NCI-H187 (cell line): Measurements from ENCODE around the gene MBD3L1.

Experiments
- DNase-seq, 2 experiments: peaks; one replicate each; lab custom pipeline; 2025; lab: John Stamatoyannopoulos, UW

Gene MBD3L1

DNA sequence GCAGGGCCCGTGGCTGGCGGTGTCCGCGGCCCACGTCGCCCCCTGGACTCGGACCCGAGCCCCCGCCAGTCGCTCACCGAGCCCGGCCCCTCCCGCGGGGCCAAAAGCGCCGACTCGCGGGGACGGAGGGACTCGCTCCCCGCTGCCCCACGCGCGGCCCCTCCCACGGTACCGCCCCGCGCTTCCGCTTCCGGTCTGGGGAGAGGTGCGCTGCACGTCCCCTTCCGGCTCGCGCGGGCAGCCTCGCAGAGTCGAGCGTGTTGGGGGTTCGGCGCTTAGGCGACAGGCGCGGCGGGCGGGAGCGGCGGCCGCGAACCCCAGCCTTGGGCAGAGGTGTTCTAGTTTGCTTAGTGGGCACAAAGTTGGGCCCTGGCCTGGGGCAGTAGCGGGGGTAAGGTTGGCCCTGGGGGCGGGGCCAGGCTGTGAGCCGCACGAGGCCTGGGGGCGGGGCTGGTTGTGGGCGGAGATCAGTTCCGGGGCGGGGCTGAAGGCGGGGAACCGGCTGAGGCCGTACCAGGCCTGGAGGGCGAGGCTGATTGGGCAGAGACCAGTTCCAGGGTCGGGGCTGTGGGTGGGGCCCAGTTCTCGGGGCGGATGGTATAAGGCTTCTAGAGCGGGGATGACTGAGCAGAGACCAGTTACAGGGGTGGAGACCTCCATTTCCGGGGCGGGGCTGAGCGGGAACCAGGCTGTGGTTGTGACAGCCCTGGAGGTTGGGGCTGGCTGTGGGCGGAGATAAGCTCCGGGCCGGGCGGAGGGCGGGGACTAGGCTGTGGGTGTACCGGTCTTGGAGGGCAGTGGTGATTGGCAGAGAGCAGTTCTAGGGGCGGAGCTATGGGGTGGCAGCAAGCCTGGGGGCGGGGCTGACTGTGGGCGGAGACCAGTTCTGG, at the start of gene MBD3L1, which contains the start of gene ZNF558:
MBD3L1 (plus strand) TSS at position 246 of the 890 bp plus-strand sequence. CDS start 10,302 bp downstream, outside the sequence.
ZNF558 (minus strand) TSS at position 173 of the 890 bp plus-strand sequence. CDS start 9,645 bp downstream, outside the sequence.
- DNase-seq, result peak; percentile 94 to 95

DNA sequence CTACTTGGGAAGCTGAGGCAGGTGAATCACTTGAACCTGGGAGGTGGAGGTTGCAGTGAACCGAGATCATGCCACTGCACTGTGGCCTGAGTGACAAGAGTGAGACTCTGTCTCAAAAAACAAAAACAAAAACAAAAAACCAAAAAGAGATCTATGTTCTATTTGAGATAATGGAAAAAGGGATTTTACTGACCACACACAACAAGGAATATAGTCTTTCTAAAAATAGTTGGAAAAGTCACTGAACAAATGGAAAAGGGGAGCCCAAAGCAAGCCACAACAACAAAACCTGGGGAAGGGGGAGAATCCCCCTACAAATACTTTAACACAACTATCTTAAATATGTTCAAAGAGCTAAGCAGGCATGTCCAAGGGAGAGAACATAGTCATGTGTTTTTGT, 37.4 kb upstream of the MBD3L1 start:
- no peak for DNase-seq

DNA sequence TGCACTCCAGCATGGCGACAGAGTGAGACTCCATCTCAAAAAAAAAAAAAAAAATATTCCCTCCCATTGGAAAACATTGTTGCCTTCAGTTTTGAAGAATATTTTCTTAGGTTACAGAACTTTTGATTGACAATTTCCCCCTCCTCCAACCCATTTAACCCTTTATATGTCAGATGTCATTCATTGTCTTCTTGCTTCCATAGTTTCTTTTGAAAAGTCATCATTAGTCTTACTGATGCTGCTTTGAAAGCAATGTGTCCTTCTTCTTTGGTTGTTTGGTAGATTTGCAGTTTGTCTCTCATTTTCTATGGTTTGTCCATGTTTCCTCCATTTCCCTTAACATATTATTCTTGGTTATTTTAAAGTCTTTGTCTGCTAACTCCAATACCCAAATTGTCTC, 25.5 kb upstream of the MBD3L1 start:
- no peak for DNase-seq

DNA sequence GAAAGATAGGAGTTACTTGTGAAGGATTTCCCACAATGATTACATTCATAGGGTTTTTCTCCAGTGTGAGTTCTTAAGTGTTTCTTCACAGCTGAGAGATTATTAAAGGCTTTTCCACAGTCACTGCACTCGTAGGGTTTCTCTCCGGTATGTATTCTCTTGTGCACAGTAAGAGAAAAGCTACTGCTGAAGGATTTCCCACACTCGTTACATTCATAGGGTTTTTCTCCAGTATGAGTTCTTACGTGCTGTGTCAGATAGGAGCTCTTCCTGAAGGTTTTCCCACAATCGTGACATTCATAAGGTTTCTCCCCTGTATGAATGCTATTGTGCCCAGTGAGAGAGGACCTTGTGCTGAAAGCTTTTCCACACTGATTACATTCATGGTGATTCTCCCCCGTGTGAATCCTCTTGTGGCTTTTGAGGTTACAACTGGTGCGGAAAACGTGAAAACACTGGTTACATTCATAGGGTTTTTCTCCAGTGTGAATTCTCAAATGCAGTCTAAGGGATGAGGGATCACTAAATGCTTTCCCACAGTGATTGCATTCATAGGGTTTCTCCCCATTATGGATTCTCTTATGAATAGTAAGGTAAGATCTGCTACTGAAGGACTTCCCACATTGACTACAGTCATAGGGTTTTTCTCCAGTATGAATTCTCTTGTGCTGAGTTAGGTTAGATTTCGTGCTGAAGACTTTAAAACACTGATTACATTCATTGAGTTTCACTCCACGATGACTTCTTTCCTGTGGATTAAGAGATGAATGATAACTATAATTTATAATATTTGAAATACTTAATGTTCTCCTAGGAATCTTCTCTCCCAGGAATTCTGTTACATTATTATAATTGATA, 20.6 kb upstream of the MBD3L1 start:
- no peak for DNase-seq

DNA sequence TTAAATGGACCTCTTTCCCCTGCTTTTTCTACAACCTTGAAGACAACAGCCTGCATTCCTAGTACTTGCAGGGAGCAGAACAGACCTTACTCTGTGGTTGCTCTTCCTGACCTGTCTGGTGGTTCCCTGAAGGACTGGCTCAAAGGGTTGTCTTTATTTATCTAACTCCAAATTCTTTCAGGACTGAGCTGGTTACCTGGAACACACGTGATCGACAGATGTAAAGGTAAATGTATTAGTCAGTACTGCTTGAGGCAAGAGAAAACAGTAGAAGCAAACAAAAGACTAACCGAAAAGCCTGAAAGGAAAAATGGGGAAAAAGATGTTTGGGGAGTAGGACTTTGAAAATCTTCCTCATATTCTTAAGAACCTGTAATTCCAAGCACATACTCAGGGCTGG, 18.0 kb upstream of the MBD3L1 start:
- no peak for DNase-seq

DNA sequence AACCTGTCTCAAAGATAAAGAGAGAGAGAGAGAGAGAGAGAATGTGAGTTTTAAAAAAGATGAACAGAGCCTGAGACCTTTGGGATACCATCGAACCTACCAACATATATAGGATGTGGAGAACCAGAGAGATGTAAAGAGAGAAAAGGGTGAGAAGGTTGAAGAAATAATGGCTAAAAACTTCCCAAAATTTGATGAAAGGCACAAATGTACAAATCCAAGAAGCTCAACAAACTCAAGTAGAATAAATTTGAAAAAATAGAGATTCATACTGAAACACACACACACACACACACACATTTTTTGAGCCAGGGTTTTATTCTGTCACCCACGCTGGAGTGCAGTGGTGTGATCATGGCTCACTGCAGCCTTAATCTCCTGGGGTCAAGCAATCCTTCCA, 16.4 kb upstream of the MBD3L1 start:
- no peak for DNase-seq

DNA sequence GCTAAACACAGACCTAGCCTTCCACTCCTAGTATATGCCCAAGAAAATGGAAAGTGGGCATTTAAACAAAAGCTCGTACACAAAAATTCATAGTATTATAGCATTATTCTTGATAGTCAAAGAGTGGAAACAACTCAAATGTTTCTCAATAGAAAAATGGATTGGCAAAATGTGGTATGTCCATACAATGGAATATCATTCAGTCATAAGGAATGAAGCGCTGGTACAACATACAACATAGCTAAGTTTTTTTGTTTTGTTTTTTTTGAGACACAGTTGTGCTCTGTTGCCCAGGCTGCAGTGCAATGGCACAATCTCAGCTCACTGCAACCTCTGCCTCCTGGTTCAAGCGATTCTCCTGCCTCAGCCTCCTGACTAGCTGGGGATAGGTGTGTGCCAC, 11.9 kb upstream of the MBD3L1 start:
- no peak for DNase-seq

DNA sequence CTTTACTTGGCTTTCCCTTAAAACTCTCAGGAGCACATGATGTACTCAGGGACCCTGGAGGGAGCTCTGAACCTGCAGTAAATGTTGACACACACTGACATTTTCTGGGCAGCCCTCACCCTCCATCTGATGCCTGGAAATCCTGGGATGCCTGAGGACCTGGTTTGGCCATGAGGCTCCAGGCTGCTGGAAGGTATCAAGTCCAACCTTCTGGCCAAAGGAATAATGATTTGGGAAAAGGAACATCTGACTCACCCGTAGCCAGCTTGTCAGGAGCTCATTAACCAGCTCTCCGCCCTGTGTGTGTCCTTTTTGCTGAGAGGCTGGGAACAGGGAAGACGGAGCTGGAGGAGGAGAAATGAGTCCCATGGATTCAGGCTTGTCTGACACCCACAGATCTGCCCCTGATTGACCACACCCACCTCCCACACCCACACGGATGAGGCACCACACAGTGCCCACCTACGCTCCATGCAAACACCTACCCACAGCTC, 10.4 kb upstream of the MBD3L1 start:
- no peak for DNase-seq

DNA sequence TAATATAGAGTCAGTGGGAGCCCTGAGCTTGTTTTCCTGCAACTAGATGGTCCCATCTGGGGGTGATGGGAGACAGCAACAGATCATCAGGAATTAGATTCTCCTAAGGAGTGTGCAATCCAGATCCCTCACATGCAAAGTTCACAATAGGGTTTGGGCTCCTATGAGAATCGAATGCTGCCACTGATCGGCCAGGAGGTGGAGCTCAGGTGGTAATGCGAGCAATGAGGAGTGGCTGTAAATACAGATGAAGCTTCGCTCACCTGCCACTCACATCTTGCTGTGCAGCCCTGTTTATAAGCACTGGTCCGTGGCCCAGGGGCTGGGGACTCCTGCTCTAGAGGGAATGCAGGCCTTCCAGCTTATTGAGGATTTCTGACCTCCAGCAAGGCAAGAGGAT, 5.8 kb upstream of the MBD3L1 start:
- DNase-seq, result no peak

DNA sequence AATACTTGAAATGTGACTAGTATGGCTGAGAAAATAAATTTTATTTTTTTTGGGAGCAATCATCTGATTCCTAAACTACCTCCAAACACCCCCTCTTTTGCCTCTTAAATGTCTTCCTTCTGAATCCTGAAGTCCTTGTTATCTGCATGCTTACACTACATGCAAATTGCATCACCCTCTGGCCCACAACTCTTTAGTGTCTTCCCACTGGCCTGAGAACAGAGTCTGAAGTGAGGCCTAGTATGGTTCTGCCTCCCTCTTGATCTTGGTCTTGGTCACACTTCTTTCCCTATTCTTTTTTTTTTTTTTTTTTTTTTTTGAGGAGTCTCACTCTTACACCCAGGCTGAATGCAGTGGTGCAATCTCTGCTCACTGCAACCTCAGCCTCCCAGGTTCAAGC, 4.9 kb upstream of the MBD3L1 start:
- no peak for DNase-seq

DNA sequence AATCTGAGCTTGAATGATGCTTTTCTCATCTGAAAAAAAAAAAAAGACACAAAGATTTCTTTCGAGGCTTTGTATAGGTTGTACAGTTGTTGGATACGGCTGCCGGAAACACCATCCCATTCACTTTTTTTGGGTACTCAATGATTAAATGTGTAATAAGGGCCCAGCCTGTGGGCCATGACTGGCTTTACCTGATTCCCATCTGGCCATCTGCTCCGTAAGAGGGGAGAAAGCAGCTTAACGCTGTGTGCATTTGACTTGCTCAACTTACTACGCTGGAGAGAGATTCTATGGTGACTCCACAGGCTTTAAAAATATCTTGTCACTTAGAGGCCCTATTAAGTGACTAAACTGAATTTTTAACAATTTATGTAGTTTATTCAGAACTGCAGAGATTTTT, 804 bp upstream of the MBD3L1 start:
- no peak for DNase-seq

DNA sequence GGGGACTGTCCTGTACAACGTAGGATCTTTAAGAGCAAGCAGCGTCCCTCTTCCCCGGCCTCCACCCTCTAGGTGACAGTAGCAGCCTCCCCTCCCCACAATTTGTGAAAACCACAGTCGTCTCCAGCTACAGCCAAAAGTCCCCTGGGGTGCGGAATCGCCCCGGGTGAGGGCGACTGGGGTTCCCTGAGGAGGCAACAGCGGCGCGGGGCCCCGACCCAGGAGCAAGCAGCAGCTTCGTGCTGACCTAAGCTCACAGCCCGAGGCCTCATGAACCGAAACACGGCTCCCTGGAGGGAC, 395 bp upstream of the MBD3L1 start:
- DNase-seq, result no peak

DNA sequence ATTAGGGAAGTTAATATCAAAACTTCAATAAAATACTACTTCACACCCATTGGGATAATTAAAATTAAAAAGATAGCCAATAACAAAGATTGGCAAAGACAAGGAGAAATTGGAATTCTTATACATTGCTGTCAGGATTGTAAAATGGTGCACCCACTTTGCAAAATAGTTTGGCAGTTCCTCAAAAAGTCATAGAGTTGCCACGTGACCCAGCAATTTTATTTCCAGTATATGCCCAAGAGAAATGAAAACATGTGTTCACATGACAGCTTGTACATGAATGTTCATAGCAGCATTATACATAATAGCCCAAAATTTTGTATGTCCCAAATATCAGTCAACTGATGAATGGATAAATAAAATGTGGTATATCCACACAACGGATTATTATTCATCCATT, 3.3 kb downstream of the MBD3L1 start:
- no peak for DNase-seq

DNA sequence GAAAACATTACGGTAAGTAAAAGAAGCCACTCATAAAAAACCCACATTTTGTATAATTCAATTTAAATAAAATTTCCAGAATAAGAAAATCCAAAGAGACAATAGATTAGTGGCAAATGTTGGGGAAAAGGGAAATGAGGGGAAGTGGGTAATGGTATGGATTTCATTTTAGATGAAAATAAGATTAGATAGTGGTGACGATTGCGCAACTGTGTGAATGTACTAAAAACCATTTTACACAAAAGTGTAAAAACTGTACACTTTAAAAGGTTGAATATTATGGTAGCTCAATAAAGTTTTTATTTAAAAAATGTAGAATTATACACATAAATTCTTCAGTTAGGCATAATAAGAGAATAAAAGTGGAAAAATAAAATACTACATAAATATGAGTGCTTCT, 3.7 kb downstream of the MBD3L1 start:
- DNase-seq, result no peak

DNA sequence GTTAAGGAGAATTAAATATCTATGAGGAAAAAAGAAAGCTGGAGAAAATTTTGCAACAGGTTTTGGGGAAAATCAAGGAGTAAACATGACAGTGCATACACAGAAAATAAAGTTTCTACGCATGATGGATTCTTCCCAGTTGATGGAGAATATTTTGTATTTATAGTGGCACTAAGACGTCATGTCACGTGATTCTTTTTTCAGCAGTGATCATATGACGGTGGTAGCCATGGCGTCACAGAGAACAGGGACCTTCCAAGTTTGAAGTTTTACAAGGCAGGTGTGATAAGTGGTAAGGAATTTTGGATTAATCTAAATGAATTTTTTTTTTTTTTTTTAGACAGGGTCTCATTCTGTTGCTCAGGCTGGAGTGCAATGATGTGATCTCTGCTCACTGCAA, 8.5 kb downstream of the MBD3L1 start:
- DNase-seq, result no peak

DNA sequence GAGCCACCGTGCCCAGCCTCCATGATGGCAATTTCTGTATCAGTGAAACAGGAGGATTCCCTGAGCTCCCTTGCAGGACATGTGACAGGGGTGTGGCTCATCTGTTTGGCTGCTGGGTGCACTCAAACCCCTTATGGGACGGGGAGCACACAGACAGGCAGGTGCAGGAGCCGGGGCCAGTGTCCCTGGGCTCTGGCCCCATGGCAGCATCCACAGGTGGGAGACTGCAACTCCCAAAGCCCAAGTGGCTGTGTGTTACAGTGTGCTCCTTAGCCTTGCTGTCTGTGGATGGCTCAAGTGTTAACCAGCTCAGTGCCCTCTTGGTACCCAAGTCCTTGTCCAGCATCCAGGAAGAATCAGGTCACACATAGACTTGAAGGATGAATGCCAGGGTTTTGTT, 14.6 kb downstream of the MBD3L1 start:
- DNase-seq, result no peak

DNA sequence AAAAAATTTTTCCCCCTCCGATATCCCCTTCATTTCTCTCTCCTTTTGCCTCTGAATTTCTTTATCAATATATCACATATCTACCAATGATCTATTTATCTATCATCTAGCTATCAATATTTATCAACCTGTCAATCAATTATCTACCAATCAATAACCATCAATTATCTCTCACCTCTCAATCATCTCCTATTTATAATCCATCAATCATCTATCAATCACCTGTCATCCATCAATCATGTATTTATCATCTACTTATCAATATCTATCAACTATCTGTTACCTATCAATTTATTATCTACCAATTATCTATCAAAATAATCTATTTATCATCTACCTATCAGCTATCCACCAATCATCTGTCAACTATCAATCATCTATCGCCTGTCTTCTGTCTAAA, 17.1 kb downstream of the MBD3L1 start:
- DNase-seq, result no peak

DNA sequence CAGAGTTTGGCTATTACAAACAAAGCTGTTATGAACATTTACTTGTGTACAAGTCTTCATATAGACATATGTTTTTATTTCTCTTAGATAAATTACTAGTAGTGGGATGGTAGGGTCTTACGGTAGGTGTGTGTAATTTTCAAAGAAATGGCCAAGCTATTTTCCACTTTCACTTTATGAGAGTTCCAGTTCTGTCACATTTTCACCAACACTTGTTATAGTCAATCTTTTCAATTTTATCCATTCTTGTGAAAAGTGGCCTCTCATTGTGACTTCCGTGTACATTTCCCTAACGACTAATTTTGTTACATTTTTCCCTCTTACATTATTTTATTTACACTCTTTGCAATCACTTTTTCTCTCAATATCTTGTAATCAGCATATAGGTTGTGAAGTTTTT, 18.3 kb downstream of the MBD3L1 start:
- no peak for DNase-seq

DNA sequence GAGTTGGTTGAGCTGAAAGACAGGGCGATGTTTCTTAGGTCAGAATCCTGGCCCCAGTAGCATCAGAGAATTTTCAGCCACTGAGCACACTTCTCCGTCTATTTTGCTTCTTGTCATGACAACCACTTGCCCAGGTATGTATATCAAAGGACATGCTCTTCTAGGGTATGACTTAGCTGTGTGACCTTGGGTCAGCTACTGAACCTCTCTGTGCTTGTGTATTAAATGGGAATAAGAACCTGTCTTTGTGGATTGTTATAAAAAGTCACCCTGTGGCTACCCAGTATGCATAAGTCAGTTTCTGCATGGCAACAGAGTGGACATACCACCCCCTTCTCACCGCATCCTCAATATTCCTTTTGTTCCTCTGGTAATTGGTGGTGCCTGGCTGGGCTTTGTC, 26.1 kb downstream of the MBD3L1 start:
- DNase-seq, result no peak

DNA sequence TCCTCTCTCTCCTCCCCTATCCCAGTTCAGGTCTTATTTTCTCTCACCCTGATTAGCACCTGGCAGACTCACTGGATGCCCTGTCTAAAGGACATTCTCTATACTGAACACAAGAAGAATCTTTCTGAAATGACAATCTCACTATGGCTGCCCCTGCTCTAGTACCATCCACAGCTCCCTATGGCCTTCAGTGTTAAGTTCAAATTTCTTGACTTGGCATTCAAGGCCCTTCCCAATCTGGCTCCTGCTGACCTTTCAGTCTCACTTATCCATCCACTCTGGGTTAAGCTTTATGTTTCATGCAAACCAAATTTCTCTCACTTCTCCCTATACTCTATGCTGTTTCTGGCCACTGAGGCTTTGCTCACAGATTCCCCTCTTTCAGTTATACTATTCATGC, 34.2 kb downstream of the MBD3L1 start:
- no peak for DNase-seq

DNA sequence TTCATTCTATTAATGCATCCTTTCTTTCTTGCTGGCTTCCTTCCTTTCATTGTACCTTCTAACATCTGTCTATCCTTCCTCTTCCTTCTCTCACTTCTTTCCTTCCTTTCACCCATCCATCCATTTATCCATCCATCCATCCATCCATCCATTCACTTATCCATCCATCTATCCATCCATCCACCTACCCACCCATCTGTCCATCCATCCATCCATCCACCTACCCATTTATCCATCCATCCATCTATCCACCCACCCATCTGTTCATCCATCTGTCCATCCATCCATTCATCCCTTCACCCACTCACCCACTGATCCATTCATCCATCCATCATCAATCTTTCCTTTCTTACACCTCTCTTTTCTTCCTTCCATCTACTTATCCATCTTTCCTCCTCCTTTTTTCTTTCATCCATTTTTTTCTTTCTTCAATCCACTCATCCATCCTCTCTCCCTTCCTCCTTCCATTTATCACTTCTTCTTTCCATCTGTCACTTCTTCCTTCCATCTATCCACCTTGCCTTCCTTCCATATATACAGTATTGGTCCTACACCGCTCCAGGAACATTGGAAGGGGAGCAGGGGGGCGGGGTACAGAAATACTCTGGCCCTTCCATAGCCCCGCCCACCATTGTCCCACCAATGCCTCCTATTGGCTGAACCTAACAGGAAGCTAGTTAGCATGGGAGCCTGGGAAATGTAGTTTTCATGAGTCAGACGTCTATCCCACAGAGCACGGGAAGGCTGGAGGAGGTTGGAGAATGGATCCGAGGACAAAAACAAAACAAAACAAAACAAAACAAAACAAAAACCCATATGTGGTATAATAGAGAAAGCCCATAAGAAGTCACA, 45.9 kb downstream of the MBD3L1 start:
- DNase-seq, result no peak

DNA sequence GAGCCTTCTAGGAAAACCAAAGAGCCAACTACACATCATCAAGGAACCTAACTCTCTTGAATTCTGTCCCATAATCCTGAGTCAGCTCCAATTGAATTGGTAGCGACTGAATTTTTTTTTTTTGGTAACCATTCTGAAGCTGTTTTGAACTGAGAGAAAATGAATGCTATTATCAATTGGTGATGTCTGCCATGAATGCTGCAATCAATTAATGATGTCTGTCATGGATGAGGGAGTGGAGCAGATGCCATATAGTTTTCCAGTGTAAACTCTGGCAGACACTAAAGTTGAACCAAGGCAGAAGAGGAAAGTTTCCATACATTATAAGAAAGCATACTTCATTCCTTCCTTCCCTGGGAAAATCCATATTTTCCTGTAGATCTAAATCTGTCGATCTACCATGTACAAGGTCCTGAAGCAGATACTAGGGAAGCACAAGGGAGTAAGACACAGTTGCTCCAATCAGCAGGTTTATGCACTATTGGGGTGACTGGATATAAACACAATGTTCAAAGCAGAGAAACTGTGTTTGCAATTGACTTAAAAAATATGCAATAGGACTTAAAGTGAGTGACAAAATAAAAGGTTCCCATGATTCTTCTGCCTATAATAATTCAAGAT, 48.8 kb downstream of the MBD3L1 start:
- no peak for DNase-seq
